Fibroblast of villous mesenchyme (primary cell): ENCODE measurements around the gene AVPI1. TPM values are rescaled to one million over a fixed set of nuclear protein-coding genes. Genes with fewer than 3 reads are reported as not detected.
A peak's percentile ranks its signal among the peaks of the same experiment; 100 is the strongest.
"Not testable (repeated sequence)": the region's sequence is repeated elsewhere in the genome, so short reads cannot be mapped to it uniquely, and the experiment has no call there.

Experiments used
- DNase-seq: peaks from one replicate; pipeline ENCODE4 v3.0.0-alpha.2; 2010; ENCODE audit warnings: low read depth
- H3K4me3 ChIP-seq: 2 replicates; pipeline ENCODE4 v1.5.1; 2011; ENCODE audit warnings: low read depth, mild to moderate bottlenecking, low read length
- total RNA-seq: library from RNA; depleted of rRNA; stranded (reverse); fragments of >200 nt; gene quantifications from 2 replicates; pipeline ENCODE4 v1.2.3, GENCODE V29; 2012
- TF ChIP-seq, protein P1 (sequence below): IDR thresholded peaks from 2 replicates; pipeline ENCODE4 v1.5.1; 2012; ENCODE audit warnings: low read depth, mild to moderate bottlenecking, low read length; ENCODE audit not compliant: insufficient read depth

The AVPI1 gene
- total RNA-seq, 1 donor = 12.5 TPM

GRCh38 chr10:97667463-97667862 lies 19.6 kb downstream of the AVPI1 start:
- no peak for DNase-seq
- TF ChIP-seq, protein P1, sequence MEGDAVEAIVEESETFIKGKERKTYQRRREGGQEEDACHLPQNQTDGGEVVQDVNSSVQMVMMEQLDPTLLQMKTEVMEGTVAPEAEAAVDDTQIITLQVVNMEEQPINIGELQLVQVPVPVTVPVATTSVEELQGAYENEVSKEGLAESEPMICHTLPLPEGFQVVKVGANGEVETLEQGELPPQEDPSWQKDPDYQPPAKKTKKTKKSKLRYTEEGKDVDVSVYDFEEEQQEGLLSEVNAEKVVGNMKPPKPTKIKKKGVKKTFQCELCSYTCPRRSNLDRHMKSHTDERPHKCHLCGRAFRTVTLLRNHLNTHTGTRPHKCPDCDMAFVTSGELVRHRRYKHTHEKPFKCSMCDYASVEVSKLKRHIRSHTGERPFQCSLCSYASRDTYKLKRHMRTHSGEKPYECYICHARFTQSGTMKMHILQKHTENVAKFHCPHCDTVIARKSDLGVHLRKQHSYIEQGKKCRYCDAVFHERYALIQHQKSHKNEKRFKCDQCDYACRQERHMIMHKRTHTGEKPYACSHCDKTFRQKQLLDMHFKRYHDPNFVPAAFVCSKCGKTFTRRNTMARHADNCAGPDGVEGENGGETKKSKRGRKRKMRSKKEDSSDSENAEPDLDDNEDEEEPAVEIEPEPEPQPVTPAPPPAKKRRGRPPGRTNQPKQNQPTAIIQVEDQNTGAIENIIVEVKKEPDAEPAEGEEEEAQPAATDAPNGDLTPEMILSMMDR = no peak
- no peak overlapping the region for H3K4me3 ChIP-seq

- H3K4me3 ChIP-seq = no peak overlapping the region
- TF ChIP-seq, protein P1 = no peak
- DNase-seq = no peak
Observed at GRCh38 chr10:97666992-97667391, 20.0 kb downstream of the AVPI1 start.

DNA sequence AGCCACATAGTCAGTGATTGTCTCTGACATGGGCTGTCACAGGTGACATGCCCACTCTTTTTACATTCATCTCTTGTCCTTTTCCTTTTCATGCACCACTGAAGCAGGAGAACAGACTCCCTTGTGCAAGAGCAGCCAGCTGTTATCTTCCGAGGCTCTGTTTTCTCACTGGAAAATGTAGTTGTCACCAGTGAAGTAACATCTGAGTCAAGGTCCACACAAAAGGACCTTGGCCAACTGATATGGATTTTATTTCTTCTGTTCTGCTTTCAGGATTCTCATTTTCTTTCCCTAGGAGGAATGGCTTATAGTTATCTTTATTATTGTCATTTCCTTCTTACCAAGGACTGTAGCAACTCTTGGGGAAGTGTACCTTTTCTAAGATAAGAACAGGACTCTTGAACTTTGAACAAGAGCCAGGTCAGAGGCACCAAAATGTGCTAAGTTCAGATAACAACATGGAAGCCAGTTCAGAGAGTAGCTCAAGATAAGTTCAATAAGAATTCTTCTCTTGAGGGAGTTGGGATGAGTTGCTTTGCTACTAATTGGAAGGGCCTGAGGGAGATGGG lies 22.7 kb downstream of the AVPI1 start:
- TF ChIP-seq, protein P1 = no peak
- no peak for DNase-seq
- H3K4me3 ChIP-seq = no peak overlapping the region

GRCh38 chr10:97659589-97659988 lies 27.5 kb downstream of the AVPI1 start:
- TF ChIP-seq, protein P1 = no peak
- H3K4me3 ChIP-seq = no peak overlapping the region
- DNase-seq = peak; percentile 88

- H3K4me3 ChIP-seq = no peak overlapping the region
- TF ChIP-seq, protein P1 = no peak
- no peak for DNase-seq
Observed at GRCh38 chr10:97656777-97657176, 30.3 kb downstream of the AVPI1 start.

- peak; percentile 41 for DNase-seq
- TF ChIP-seq, protein P1 = no peak
- no peak overlapping the region for H3K4me3 ChIP-seq
Observed at GRCh38 chr10:97651773-97652172, 35.3 kb downstream of the AVPI1 start.

DNA sequence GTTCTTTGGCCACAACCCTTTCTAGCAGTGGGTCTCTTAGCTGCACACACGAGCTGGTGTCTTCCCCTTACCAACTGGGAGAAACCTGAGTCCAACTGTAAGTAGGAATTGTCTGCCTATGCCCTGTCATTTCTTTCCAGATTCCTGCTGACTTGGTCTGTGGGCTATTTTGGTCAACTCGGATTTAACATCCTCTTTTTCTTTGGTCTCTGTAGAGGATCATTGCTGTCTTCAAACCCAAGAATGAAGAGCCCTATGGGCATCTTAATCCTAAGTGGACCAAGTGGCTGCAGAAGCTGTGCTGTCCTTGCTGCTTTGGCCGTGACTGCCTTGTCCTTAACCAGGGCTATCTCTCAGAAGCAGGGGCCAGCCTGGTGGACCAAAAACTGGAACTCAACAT lies 36.3 kb downstream of the AVPI1 start:
- TF ChIP-seq, protein P1 = no peak
- no peak for DNase-seq
- H3K4me3 ChIP-seq = no peak overlapping the region

DNA sequence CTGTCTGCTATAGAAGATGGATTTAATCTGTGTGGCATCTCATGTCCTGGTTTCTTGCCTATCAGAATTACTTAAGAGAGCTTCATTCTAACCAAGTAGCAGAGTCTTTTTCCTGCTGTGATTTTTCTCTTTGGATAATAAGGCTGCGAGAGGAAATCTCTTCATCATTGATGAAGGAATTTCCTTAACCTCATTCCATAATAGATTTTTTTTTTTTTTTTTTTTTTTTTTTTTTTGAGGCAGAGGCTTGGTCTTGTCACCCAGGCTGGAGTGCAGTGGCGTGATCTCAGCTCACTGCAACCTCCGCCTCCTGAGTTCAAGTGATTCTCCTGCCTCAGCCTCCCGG lies 37.7 kb downstream of the AVPI1 start:
- not testable (repeated sequence) for H3K4me3 ChIP-seq, DNase-seq
